ENCODE measurements around the gene TMEM220.
A peak's percentile ranks its signal among the peaks of the same experiment; 100 is the strongest.
"Not testable (repeated sequence)": the region's sequence is repeated elsewhere in the genome, so short reads cannot be mapped to it uniquely, and the experiment has no call there.

Gene TMEM220

DNA sequence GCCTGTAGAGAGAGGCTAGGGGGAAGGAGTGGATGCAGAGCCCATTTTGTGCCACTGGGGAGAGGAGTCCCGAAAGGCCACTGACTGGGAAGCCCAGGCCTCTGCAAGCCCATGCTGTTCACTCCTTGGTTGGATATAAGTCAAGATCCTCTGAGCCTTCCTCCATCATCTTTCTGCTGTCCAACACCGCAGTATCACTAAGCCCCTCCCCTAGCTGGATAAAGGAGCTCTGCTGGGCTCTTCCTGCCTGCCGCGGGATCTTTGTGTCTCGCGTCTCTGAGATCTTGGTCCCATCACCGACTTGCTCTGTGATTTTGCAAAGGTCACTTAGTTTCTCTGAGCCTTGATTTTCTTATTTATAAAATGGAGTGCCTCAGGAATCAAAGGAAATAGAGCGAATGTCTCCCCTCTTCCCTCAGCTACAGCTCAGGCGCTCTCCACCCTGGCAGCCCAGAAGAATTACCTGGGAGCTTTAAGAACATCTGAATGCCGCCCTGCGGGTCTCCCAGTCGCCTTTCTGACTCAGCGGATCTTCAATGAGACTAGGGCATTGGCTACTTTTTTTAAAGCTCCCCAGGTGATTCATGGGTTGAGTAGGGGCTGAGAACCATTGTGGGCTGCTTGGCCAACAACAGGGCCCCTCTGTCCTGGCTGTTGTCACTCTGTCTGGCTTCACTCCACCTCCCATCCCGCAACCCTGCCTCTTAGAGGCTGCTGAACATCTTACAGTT, 25.2 kb upstream of the TMEM220 start:
- DNase-seq: no peak

DNA sequence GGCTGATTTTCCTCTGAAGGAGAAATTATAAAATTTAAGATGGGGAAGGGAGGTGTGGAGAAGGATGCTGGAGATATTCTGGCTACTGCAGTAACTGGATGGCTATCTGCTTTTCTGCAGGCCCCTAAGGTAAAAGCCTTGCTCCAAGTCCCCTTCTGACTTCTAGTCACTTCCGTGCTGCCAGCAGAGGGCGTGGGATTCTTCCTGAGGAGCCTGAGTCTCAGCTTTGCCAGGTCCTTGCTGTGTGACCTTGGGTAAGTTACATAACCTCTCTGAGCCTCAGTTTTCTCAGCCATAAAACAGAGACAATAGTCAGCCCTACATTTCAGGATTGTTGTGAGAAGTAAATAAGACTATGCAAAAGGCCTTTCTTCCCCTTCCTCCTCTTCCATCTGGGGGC, 24.3 kb upstream of the TMEM220 start:
- peak in 1 of 5 experiments; percentile 21 for DNase-seq

GRCh38 chr17:10752696-10753095, 22.9 kb upstream of the TMEM220 start:
- DNase-seq: no peak

- no peak for DNase-seq
These were observed 21.7 kb upstream of the TMEM220 start for GRCh38 chr17:10751563-10751962.

DNA sequence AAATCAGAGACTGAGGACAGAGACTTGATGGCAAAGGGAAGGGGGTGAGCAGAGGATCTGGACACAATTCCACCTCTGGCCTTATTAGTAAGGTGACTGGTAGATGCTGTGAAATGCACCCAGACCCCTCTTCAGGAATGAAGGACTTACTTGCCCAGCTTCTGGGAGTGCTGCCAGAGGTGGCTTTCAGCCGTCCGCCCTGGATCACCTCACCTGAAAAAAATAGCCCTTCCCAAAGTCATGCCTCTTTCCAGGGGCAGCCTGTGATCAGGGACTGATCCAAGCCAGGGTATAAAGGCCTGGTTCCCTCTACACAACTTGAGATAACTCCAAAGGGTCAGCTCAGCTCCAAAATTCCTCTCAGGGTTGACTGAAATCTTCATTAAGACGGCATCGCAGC, 20.4 kb upstream of the TMEM220 start:
- DNase-seq: no peak

- DNase-seq: no peak
These were observed 18.8 kb upstream of the TMEM220 start for GRCh38 chr17:10748531-10749181.

DNA sequence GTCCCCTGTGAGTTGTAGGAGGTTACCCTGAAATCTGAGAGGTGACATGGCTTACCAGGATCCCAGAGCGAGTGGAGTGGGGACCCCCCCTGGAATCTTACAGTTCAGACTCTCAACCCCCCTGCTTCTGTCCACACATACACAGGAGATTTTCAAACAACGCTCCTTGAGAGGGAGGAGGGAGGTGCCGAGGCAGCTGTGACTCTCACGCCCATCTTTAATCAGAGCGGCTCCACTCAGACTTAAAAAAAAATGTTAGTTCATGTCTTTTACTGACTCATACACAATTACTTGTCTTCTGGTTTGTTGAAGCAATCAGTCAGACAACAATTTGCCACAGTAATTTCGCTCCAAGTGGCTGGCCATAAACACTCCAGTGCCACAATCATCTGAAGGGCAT, 15.4 kb upstream of the TMEM220 start:
- no peak for DNase-seq

DNA sequence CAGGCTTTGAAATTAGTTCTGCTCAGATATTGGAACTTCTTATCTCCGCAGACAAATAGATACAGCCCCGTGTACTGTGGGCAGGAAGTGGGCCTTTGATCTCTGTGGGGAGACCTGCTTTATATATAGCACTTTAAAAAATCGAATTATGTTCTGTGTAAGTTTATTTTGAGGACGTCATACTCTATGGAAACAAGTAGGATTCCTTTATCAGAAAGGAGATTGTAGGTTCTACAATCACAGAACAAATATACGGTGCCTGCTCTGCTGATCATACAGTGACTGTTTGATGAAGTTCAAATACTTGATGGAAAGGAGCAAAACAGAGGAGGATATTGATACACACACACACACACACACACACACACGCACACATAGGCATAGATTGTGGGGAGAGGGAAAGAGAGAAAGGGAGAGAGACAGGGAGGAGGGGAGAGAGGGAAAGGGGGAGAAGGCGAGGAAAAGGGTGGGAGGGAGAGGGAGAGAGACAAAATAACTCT, 14.7 kb upstream of the TMEM220 start:
- DNase-seq: peak in 2 of 5 experiments; percentile 9 to 53

DNA sequence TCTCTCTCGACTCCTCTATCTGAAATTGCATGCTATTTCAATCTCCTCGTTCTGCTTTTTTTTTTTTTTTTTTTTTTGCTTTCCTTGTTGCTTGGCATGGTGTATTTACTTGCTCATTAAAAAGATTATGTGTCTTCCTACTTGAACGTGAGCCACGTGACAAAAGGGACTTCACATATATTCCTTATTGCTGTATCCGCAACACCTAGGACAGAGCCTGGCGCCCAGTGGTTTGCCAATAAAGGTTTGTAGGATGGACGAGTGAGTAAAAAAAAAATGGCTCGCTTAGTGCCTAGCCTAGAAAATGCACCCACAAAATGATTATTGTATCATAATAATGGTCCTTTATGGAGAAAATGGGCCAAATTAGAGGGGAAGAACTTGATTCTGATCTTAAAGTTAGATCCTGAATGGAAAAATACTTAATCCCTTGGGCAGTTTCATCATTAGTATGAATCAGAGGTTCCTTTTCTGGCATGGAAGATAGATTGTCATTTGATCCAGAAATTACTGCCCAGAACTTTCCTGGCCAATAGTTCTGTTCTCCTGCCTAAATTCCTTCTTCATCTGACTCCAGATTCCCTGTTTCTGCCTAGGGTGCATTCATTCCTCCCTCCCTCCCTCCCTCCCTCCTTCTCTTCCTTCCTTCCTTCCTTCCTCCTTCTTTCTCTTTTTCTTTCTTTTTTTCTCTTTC, 13.6 kb upstream of the TMEM220 start:
- DNase-seq: no peak

GRCh38 chr17:10742431-10742830, 12.6 kb upstream of the TMEM220 start:
- DNase-seq: no peak

GRCh38 chr17:10741416-10742135, 11.8 kb upstream of the TMEM220 start:
- no peak for DNase-seq

DNA sequence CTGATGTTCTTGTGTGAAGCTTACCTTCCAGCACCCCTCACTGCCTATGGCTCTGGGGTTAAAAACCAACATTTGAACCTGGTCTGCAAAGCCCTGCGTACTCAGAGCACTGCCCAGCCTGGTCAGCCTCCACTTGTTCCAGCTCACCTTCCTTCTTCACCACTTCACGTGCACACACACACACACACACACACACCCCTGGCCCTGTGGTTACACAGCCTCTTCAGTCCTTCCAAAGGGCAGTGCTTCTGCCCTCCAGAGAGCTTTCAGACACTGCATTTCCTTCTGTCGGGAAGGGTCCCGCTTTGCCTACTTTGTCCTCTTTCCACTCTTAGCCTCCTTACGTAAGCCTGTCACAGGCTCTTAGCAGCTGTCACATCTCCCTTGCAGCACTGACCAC, 9.6 kb upstream of the TMEM220 start:
- no peak for DNase-seq

DNA sequence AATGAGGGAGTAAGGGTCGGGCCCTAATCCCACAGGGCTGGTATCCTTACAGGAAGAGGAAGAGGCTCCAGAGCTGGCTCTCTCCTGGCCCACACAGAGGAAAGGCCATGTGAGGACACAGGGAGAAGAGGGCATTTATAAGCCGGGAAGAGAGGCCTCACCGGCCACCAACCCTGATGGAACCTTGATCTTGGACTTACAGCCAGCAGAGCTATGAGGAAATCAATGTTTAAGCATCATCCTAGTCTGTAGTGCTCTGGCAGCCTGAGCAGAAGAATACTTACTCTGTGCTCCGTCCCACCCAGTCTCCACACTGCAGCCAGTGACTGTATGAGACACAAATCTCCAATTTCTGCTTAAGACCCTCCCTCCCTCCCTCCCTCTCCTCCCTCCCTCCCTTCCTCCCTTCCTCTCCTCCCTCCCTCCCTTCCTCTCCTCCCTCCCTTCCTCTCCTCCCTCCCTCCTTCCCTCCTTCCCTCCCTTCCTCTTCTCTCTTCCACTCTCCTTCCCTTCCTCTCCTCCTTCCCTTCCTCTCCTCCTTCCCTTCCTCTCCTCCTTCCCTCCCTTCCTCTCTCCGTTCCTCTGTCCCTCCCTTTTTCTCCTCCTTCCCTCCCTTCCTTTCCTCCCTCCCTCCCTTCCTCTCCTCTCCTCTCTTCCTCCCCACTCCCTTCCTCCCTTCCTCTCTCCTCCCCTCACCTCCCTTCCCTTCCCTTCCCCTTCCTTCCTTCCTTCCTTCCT, 8.9 kb upstream of the TMEM220 start:
- no peak for DNase-seq

DNA sequence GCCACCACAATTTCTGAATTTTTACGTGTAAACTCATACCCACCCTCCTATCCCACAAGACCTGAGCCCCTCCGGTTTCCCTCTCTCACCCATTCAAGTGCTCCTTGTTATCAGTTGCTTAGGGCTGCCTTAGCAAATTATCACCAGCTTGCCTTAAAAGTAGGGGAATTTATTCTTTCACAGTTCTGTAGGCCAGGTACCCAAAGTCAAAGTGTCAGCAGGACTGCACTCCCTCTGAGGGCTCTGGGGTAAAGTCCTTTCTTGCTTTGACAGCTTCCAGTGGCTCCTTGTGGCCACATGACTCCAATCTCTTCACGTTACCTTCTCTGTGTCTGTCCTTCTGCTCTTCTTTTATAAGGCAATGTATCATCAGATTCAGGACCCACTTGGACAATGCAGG, 7.9 kb upstream of the TMEM220 start:
- no peak for DNase-seq

DNA sequence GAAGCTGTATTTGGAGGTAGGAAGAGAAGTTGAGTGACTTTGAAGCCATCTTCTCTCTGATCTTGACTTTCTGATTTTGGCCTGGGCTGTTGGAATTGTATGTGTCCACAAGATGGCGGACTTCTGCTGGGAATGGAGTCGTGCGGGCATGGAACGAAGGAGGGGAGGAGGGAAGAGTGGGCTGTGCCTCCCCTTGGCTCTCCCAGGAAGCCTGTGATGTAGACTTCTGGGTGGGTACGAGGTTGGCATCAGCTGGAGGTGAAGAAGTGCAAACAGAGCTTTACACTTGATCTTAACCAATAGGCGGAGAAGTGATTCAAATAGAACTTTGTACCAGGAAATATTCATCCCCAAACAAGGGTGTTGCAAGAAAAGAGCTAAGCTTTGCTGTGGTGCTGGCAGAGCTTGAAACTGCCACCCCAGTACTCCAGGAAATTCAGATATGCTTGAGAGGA, 7.4 kb upstream of the TMEM220 start:
- peak in 1 of 5 experiments; percentile 31 for DNase-seq

GRCh38 chr17:10735821-10736220, 6.0 kb upstream of the TMEM220 start:
- DNase-seq: no peak

DNA sequence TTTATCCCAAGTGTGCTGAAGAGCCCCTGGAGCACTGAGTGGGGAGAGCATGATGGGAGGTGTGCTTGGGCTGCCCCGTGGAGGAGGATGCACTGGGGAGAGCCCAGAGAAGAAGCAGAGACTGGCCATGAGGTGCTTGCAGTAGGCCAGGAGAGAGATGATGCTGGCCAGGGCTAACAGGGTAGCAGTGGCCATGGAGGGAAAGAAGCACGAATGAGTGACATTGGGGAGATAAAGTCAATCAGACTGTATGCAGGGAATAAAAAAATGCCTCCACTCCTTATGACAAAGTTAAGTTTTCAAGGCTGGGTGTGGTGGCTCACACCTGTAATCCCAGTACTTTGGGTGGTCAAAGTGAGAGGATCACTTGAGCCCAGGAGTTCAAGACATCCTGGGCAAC, 5.4 kb upstream of the TMEM220 start:
- no peak for DNase-seq

- no peak for DNase-seq
These were observed 3.8 kb upstream of the TMEM220 start for GRCh38 chr17:10733666-10734065.

DNA sequence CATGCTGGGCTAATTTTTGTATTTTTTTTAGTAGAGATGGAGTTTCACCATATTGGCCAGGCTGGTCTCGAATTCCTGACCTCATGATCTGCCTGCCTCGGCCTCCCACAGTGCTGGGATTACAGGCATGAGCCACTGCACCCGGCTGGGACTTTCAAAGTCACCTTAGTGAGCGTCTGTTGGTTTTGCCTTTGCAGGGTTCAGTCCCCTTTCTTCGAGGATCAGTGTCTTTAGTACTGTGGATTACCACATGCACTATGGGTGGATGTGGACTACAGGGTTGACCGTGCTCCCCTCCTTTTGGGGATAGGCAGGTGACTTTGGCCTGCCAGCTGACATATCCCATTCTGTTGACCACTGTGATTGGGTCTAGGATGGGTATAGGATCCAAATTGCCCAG, 2.3 kb upstream of the TMEM220 start:
- DNase-seq: not testable (repeated sequence)

DNA sequence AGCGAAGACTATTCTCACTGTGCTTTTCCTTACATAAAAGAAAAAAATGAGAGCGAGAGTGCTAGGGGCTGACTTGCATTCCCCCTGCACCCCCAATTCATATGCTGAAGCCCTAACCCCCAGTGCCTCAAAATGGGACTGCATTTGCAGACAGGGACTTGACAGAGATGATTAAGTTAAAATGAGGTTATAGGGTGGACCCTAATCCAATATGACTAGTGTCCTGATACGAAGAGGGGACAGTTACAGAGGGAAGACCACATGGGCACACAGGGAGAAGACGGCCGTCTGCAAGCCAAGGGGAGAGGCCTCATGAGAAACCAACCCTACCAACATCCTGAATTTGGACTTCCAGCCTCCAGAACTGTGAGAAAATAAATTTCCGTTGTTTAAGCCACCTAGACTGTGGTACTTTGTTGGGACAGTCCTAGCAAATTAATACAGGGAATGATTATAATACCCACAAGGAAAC, 1.6 kb upstream of the TMEM220 start:
- no peak for DNase-seq

DNA sequence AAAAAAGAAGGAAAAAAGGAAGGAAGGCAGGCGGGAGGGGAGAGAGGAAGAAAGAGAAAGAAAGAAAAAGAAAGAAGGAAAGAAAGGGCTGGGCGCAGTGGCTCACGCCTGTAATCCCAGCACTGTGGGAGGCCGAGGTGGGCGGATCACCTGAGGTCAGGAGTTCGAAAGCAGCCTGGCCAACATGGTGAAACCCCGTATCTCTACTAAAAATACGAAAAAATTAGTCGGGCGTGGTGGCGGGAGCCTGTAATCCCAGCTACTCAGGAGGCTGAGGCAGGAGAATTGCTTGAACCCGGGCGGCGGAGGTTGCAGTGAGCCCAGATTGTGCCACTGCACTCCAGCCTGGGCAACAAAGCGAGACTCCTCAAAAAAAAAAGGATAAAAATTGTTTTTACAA, 424 bp upstream of the TMEM220 start:
- peak in 1 of 5 experiments; percentile 5 for DNase-seq

DNA sequence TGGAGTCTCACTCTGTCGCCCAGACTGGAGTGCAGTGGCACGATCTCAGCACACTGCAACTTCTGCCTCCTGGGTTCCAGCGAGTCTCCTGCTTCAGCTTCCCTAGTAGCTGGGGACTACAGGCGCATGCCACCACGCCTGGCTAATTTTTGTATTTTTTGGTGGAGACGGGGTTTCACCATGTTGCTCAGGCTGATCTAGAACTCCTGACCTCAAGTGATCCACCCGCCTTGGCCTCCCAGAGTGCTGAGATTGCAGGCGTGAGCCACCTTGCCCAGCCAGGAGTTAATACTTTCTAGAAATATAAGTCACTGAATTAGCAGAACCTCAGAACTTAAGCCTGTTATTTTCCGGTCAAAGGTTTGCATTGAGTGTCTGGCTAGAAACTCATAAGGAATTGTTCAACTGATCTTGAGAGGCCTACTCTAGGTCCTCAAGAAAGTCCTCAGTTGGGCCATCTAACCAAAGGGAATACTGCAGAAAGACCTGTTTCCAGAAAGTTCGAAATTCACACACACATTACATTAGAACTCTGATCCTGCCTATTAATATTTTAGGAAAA, 1.4 kb downstream of the TMEM220 start:
- DNase-seq: no peak

Measured in T-helper 2 cell (primary cell).